Endodermal cell (in vitro differentiated cells): Measurements from ENCODE around the gene PARD3B. TPM values are rescaled to one million over a fixed set of nuclear protein-coding genes. Genes with fewer than 3 reads are reported as not detected.

Source experiments
- DNase-seq: peaks from one replicate; pipeline ENCODE4 v3.0.0-alpha.2; 2017
- H3K27ac ChIP-seq: 2 replicates; pipeline ENCODE4 v1.5.1; 2013; ENCODE audit warnings: mild to moderate bottlenecking, low read depth, low read length, moderate library complexity
- H3K27me3 ChIP-seq: 2 replicates; pipeline ENCODE4 v1.6.1; 2013; ENCODE audit warnings: mild to moderate bottlenecking, low read length, moderate library complexity; ENCODE audit not compliant: insufficient read depth, control insufficient read depth, poor library complexity, severe bottlenecking
- H3K36me3 ChIP-seq: 2 replicates; pipeline ENCODE4 v1.7.0; 2013; ENCODE audit warnings: mild to moderate bottlenecking, low read length, moderate library complexity; ENCODE audit not compliant: control insufficient read depth, insufficient read depth
- H3K4me1 ChIP-seq: one replicate; pipeline ENCODE4 v1.7.0; 2013; ENCODE audit warnings: low read length; ENCODE audit not compliant: control insufficient read depth, insufficient read depth
- H3K4me3 ChIP-seq: 2 replicates; pipeline ENCODE4 v1.5.1; 2013; ENCODE audit warnings: mild to moderate bottlenecking, low read length, moderate library complexity
- H3K9ac ChIP-seq: 2 replicates; pipeline ENCODE4 v1.6.1; 2013; ENCODE audit warnings: mild to moderate bottlenecking, low read length, moderate library complexity; ENCODE audit not compliant: poor library complexity, severe bottlenecking; ENCODE audit errors: extremely low read depth
- H3K9me3 ChIP-seq: 2 replicates; pipeline ENCODE4 v1.6.1; 2013; ENCODE audit warnings: mild to moderate bottlenecking, low read length, moderate library complexity; ENCODE audit not compliant: control insufficient read depth
- H3K27ac Mint-ChIP-seq: 2 replicates; pipeline ENCODE4 v1.8.0; 2020; ENCODE audit warnings: mixed read lengths
- H3K27me3 Mint-ChIP-seq: 2 replicates; pipeline ENCODE4 v1.8.0; 2021; ENCODE audit warnings: mild to moderate bottlenecking, mixed read lengths; ENCODE audit not compliant: insufficient read depth
- H3K36me3 Mint-ChIP-seq: 2 replicates; pipeline ENCODE4 v1.8.0; 2020; ENCODE audit warnings: low read depth, mixed read lengths
- H3K4me1 Mint-ChIP-seq: 2 replicates; pipeline ENCODE4 v1.8.0; 2020; ENCODE audit warnings: mixed read lengths
- H3K4me3 Mint-ChIP-seq: 2 replicates; pipeline ENCODE4 v1.8.0; 2020; ENCODE audit warnings: mild to moderate bottlenecking, moderate library complexity, mixed read lengths
- H3K9me3 Mint-ChIP-seq: 2 replicates; pipeline ENCODE4 v1.8.0; 2020; ENCODE audit warnings: mild to moderate bottlenecking, mixed read lengths
- CTCF ChIP-seq: fragments of 200-600 bp; sonication (generic); conservative IDR thresholded peaks from 2 replicates; pipeline ENCODE4 v1.5.0; 2021; ENCODE audit warnings: antibody characterized with exemption, mild to moderate bottlenecking
- WGBS, 2 experiments: methylation state at CpG; one replicate each; pipeline versions ENCODE4 v1.1.5 to v1.1.7; 2013; ENCODE audit warnings: missing lambda C conversion rate in 2 of 2, mixed read lengths in 1 of 2; ENCODE audit not compliant: insufficient coverage in 1 of 2, insufficient read length in 1 of 2; 5-methylcytosine and 5-hydroxymethylcytosine counted together
- total RNA-seq, 2 donors: library from RNA; stranded (reverse); fragmentation: NEBNext Ultra II Directional in 1 of 2; extraction: Animal tissue kit (Norgen Biotek cat#: 25700) in 1 of 2; gene quantifications; 2 replicates in 1 of 2; 3 replicates in 1 of 2; pipeline ENCODE4 v1.2.1, GENCODE V29; 2021

Gene PARD3B
- total RNA-seq, 2 donors from 2014 or later: 2.5 to 5.6 TPM

GRCh38 chr2:205650931-205651330 lies 1105.7 kb downstream of the PARD3B start:
- H3K4me3 Mint-ChIP-seq: no peak overlapping the region
- WGBS, 2 experiments: 98 to 100% methylated on average over 4 to 7 of the region's 7 CpGs
- H3K9ac ChIP-seq: no peak overlapping the region
- H3K9me3 ChIP-seq: no peaks in the 10 kb centered on the region
- no peak for DNase-seq
- no peak overlapping the region for H3K27ac ChIP-seq
- no peaks in the 10 kb centered on the region for H3K27me3 ChIP-seq
- no peak for TF ChIP-seq CTCF
- peaks cover 8% of the 10 kb centered on the region for H3K27me3 Mint-ChIP-seq
- H3K4me1 Mint-ChIP-seq: peaks cover 14% of the 10 kb centered on the region
- no peaks in the 10 kb centered on the region for H3K4me1 ChIP-seq
- no peaks in the 10 kb centered on the region for H3K36me3 Mint-ChIP-seq
- H3K4me3 ChIP-seq: no peak overlapping the region
- H3K9me3 Mint-ChIP-seq: no peaks in the 10 kb centered on the region
- H3K27ac Mint-ChIP-seq: no peak overlapping the region
- H3K36me3 ChIP-seq: no peaks in the 10 kb centered on the region

GRCh38 chr2:205651719-205652118 lies 1106.4 kb downstream of the PARD3B start:
- Histone ChIP-seq H3K27ac (no peak overlapping the region), H3K4me1 (no peaks in the 10 kb centered on the region), H3K9ac (no peak overlapping the region), H3K4me3 (no peak overlapping the region), H3K9me3 (no peaks in the 10 kb centered on the region), H3K36me3 (no peaks in the 10 kb centered on the region), H3K27me3 (peaks cover 3% of the 10 kb centered on the region)
- Mint-ChIP-seq H3K4me3 (no peak overlapping the region), H3K36me3 (no peaks in the 10 kb centered on the region), H3K4me1 (peaks cover 14% of the 10 kb centered on the region), H3K27ac (no peak overlapping the region), H3K9me3 (no peaks in the 10 kb centered on the region), H3K27me3 (peaks cover 11% of the 10 kb centered on the region)
- DNase-seq: no peak
- TF ChIP-seq CTCF: no peak
- 0% methylated on average over 1 of the region's 1 CpG; no CpG with 5 or more reads in 1 of the 2 experiments for WGBS, 2 experiments

- Mint-ChIP-seq H3K27me3 (peaks cover 10% of the 10 kb centered on the region), H3K36me3 (no peaks in the 10 kb centered on the region), H3K9me3 (no peaks in the 10 kb centered on the region), H3K27ac (no peak overlapping the region), H3K4me1 (peaks cover 6% of the 10 kb centered on the region), H3K4me3 (no peak overlapping the region)
- H3K9ac ChIP-seq: no peak overlapping the region
- 94 to 98% methylated on average over 7 to 10 of the region's 10 CpGs for WGBS, 2 experiments
- no peaks in the 10 kb centered on the region for H3K9me3 ChIP-seq
- TF ChIP-seq CTCF: no peak
- no peaks in the 10 kb centered on the region for H3K4me1 ChIP-seq
- H3K27ac ChIP-seq: no peak overlapping the region
- no peak for DNase-seq
- peaks cover 23% of the 10 kb centered on the region for H3K27me3 ChIP-seq
- H3K4me3 ChIP-seq: no peak overlapping the region
- H3K36me3 ChIP-seq: no peaks in the 10 kb centered on the region
These were observed 1109.8 kb downstream of the PARD3B start for GRCh38 chr2:205654878-205655605.
